KG1 (cell line): ENCODE results near the gene DIP2C.

Experiments
- DNase-seq: peaks from one replicate; lab custom pipeline; 2025; lab: John Stamatoyannopoulos, UW

Gene DIP2C

GRCh38 chr10:552679-553078 lies 136.8 kb downstream of the DIP2C start:
- no peak for DNase-seq

GRCh38 chr10:551373-552252 lies 137.9 kb downstream of the DIP2C start:
- no peak for DNase-seq

GRCh38 chr10:550665-551372 lies 138.6 kb downstream of the DIP2C start:
- no peak for DNase-seq

GRCh38 chr10:549391-549790 lies 140.1 kb downstream of the DIP2C start:
- DNase-seq: no peak

- DNase-seq: no peak
Observed at GRCh38 chr10:548238-548901, 141.1 kb downstream of the DIP2C start.

GRCh38 chr10:547591-548081 lies 141.8 kb downstream of the DIP2C start:
- no peak for DNase-seq

GRCh38 chr10:546971-547590 lies 142.4 kb downstream of the DIP2C start:
- DNase-seq: no peak

GRCh38 chr10:546451-546850 lies 143.0 kb downstream of the DIP2C start:
- no peak for DNase-seq

- no peak for DNase-seq
Observed at GRCh38 chr10:543862-544822, 145.3 kb downstream of the DIP2C start.

- DNase-seq: no peak
Observed at GRCh38 chr10:543131-543530, 146.3 kb downstream of the DIP2C start.

GRCh38 chr10:541750-542371 lies 147.6 kb downstream of the DIP2C start:
- no peak for DNase-seq

GRCh38 chr10:541041-541440 lies 148.4 kb downstream of the DIP2C start:
- no peak for DNase-seq

GRCh38 chr10:538895-539294 lies 150.6 kb downstream of the DIP2C start:
- DNase-seq: no peak

- DNase-seq: no peak
Observed at GRCh38 chr10:536935-537334, 152.5 kb downstream of the DIP2C start.

- DNase-seq: no peak
Observed at GRCh38 chr10:536371-536925, 153.0 kb downstream of the DIP2C start.

- DNase-seq: no peak
Observed at GRCh38 chr10:535952-536351, 153.5 kb downstream of the DIP2C start.

GRCh38 chr10:535051-535450 lies 154.4 kb downstream of the DIP2C start:
- no peak for DNase-seq

GRCh38 chr10:534047-534566 lies 155.4 kb downstream of the DIP2C start:
- no peak for DNase-seq

GRCh38 chr10:533611-534010 lies 155.9 kb downstream of the DIP2C start:
- no peak for DNase-seq

GRCh38 chr10:533186-533585 lies 156.3 kb downstream of the DIP2C start:
- no peak for DNase-seq
